ENCODE measurements around the gene RAB3IP. TPM values are rescaled to one million over a fixed set of nuclear protein-coding genes. Genes with fewer than 3 reads are reported as not detected.
A peak's percentile ranks its signal among the peaks of the same experiment; 100 is the strongest.

Gene RAB3IP
- total RNA-seq, 4 donors from 2014 or later = 18.6 to 27.4 (median 20.3) TPM

DNA sequence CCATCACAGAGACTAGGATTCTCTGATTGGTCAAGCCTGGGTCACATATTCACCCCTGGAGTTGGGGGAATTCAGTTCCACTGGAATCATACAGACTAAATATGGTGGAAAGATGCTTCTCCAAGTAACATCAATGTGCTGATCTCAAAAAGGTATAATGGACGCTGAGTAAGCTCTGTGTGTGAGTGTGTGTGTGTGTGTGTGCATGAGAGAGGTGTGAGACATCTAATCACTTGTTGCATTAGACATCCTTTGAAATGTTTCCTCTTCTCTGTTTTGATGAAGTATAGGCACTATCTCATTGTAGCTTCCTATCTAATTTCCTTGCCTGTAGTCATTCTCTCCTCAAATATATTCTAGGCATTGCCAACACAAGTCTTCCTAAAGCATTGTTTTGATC is 5.0 kb upstream of the RAB3IP start:
- H3K27ac ChIP-seq = no peak overlapping the region
- intact Hi-C loops (cut with DNase I; ENCODE audit: low total_unique reads) (loop anchor here (10.0 kb wide), 3 partner anchors 149 to 479 kb away; partner anchors contain the start of genes CCT2 and YEATS4), in situ Hi-C loops (cut with MboI; ENCODE audit: low sequenced_read_pairs in 4 of 4) (no loop called here)

DNA sequence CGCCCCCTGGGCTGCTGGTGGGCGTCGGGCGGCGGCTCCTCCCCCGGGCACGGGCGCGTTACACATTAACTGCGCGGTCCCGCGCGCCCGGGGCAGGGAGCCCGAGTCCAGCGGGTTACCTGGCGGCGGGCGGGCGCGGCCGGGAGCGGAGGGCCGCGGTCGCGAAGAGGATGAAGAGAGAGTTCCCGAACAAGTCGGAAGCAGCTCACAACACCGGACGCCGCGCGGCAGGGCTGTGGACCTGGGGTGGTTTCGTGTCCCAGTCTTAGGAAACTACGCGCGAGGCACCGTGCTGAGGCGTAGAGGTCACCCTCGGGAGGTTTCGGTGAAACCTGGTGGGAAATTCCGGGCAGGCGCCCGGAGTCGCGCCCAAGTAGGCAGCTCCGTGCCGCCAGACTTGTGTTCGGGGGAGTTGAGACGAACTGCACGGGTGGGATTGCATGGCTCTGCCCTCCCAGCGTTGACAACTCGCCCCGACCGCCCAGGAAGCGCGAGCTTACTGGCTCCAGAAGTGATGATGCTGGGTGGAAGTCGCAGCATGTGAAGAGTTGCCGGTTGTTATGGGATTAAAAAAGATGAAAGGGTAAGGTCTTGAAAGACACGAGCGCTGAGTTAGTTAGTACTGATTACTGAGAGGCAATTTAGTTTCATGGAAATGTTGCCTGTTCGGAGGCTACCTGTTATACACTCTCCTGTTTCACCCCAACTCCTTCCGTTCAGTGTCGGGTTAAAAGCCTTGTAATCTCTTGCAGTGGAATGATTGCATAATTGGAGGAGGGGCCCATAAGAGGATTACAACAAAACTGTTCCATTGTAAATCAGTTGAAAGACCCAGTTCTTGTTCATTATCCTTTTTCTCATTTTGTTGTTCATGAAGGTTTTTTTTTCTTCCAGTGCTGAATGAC is 879 bp downstream of the RAB3IP start:
- ATAC-seq = peak; percentile 37 to 48
- H3K4me1 ChIP-seq = peaks cover 7 to 8% of the 10 kb centered on the region in 2 donors
- DNase-seq = peak; percentile 11 to 24
- no peaks in the 10 kb centered on the region for H3K27me3 ChIP-seq
- H3K27ac ChIP-seq = peak overlapping the region; percentile 74 to 89 (median 86)
- intact Hi-C loops (cut with DNase I; ENCODE audit: low total_unique reads) = loop anchor here (2.0 to 10.0 kb wide), 6 partner anchors 42 to 503 kb away; partner anchors contain the start of genes BEST3, CCT2, CNOT2 and YEATS4
- peak overlapping the region; percentile 67 to 95 (median 74) for H3K4me3 ChIP-seq
- TF ChIP-seq, protein P1, sequence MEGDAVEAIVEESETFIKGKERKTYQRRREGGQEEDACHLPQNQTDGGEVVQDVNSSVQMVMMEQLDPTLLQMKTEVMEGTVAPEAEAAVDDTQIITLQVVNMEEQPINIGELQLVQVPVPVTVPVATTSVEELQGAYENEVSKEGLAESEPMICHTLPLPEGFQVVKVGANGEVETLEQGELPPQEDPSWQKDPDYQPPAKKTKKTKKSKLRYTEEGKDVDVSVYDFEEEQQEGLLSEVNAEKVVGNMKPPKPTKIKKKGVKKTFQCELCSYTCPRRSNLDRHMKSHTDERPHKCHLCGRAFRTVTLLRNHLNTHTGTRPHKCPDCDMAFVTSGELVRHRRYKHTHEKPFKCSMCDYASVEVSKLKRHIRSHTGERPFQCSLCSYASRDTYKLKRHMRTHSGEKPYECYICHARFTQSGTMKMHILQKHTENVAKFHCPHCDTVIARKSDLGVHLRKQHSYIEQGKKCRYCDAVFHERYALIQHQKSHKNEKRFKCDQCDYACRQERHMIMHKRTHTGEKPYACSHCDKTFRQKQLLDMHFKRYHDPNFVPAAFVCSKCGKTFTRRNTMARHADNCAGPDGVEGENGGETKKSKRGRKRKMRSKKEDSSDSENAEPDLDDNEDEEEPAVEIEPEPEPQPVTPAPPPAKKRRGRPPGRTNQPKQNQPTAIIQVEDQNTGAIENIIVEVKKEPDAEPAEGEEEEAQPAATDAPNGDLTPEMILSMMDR (IDR thresholded peaks at IDR 0.05 in 4 of 5, conservative IDR thresholded peaks at IDR 0.05 in 1 of 5) = no peak
- no peak for TF ChIP-seq POLR2A (IDR thresholded peaks at IDR 0.05)
- H3K36me3 ChIP-seq = no peaks in the 10 kb centered on the region
- no peaks in the 10 kb centered on the region for H3K9me3 ChIP-seq
- in situ Hi-C loops (cut with MboI; ENCODE audit: low sequenced_read_pairs in 4 of 4) = no loop called here

More for the DNA sequence above, 5.0 kb upstream of the RAB3IP start:
- no peaks in the 10 kb centered on the region for H3K4me1 ChIP-seq
- H3K27me3 ChIP-seq = no peaks in the 10 kb centered on the region
- ATAC-seq (no peak), DNase-seq (no peak)
- no peak overlapping the region for H3K4me3 ChIP-seq
- TF ChIP-seq, protein P1 (IDR thresholded peaks at IDR 0.05 in 4 of 5, conservative IDR thresholded peaks at IDR 0.05 in 1 of 5) = no peak
- TF ChIP-seq POLR2A (IDR thresholded peaks at IDR 0.05) = no peak
- no peaks in the 10 kb centered on the region for H3K9me3 ChIP-seq
- no peaks in the 10 kb centered on the region for H3K36me3 ChIP-seq

DNA sequence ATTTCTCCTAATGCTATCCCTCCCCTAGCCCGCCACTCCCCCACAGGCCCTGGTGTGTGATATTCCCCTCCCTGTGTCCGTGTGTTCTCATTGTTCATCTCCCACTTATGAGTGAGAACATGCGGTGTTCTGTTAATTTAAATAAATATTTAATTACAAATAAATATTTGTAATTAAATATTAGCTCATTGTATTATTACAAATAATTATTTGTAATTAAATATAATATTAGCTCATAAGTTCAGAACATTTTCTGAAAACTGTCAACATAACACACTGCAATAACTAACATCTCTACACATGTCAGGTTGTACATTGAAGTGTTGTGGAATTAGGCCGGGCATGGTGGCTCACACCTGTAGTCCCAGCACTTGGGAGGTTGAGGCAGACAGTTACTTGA is 5.4 kb downstream of the RAB3IP start:
- intact Hi-C loops (cut with DNase I; ENCODE audit: low total_unique reads) = no loop called here
- H3K4me1 ChIP-seq = peaks cover 7 to 8% of the 10 kb centered on the region in 2 donors
- DNase-seq (no peak), ATAC-seq (no peak)
- in situ Hi-C loops (cut with MboI; ENCODE audit: low sequenced_read_pairs in 4 of 4) = no loop called here
- H3K4me3 ChIP-seq = no peak overlapping the region
- H3K9me3 ChIP-seq = no peaks in the 10 kb centered on the region
- H3K27me3 ChIP-seq = no peaks in the 10 kb centered on the region
- no peaks in the 10 kb centered on the region for H3K36me3 ChIP-seq
- no peak for TF ChIP-seq POLR2A (IDR thresholded peaks at IDR 0.05)
- TF ChIP-seq, protein P1 (IDR thresholded peaks at IDR 0.05 in 4 of 5, conservative IDR thresholded peaks at IDR 0.05 in 1 of 5) = no peak
- H3K27ac ChIP-seq = no peak overlapping the region

DNA sequence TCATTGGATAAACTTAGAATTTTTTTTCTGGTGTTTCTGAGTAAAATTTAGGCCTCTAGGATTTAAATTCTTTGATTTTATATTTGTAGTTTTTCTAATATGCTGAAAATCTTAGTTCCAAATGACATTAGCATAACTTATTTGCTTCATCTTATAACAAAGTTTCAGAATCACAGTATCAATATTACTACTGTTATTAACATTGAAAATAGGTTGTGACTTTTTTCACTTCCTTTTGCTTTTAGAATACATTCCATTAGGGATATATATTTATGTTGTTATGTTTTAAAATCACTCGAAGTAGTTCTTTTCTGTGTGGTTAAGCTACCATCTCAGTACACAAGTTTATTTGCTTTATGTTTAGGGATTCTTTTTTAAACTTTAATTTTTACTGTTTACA is 12.8 kb downstream of the RAB3IP start:
- TF ChIP-seq POLR2A (IDR thresholded peaks at IDR 0.05) = no peak
- TF ChIP-seq, protein P1 (IDR thresholded peaks at IDR 0.05 in 4 of 5, conservative IDR thresholded peaks at IDR 0.05 in 1 of 5) = no peak
- in situ Hi-C loops (cut with MboI; ENCODE audit: low sequenced_read_pairs in 4 of 4) = no loop called here
- H3K27ac ChIP-seq = no peak overlapping the region
- no peak overlapping the region for H3K4me3 ChIP-seq
- intact Hi-C loops (cut with DNase I; ENCODE audit: low total_unique reads) = no loop called here
- DNase-seq (no peak), ATAC-seq (no peak)
- peaks cover 0 to 13% of the 10 kb centered on the region in 2 donors for H3K36me3 ChIP-seq
- H3K4me1 ChIP-seq = no peaks in the 10 kb centered on the region
- H3K9me3 ChIP-seq = no peaks in the 10 kb centered on the region
- H3K27me3 ChIP-seq = no peaks in the 10 kb centered on the region

All from gastrocnemius medialis (tissue), 4 donors.